Stimulated activated naive CD4-positive, alpha-beta T cell (primary cell): ENCODE results near the gene EPN2.
"Not testable (repeated sequence)": the region's sequence is repeated elsewhere in the genome, so short reads cannot be mapped to it uniquely, and the experiment has no call there.

Experiments
- DNase-seq, 6 experiments: peaks; one replicate each; lab custom pipeline; 2025; lab: John Stamatoyannopoulos, UW

The EPN2 gene

DNA sequence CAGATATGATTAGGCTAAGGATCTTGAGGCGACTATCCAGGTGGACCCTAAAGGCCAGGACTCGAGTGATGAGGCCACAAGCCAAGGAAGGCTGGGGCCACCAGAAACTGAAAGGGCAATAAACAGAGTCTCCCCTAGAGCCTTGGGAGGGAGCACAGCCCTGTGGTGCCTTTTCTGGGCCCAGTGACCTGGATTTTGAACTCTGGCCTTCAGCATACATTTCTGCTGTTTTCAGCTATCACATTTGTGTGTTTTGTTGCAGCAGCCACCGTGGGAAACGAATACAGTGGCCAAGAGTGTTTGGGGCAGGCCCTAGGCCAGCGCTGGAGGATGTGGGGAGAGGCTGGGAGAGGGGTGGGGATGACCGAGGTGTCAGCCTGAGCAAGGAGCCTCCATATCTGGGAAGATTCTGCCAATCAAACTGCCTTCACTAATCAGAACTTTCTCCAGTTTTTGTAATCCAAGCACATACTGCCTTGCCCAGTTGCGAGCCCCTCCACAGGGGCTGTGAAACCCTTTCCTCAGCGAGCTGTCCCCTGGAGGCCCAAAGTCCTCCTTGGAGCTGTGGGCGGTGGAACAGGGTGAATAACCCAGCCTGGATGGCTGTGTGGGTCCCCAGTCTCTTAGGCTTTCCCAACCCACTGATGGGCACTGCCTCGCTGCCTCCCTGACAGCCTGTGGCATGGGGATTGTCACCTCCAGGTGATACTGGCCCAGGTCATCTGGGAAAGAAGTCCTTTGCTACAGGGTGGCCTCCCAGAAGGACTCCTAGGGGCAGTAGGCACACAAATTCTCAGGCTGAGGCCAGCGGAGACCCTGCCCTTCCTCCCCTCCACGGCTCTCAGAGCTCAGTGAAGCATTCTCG, 108.6 kb downstream of the EPN2 start:
- DNase-seq = no peak

DNA sequence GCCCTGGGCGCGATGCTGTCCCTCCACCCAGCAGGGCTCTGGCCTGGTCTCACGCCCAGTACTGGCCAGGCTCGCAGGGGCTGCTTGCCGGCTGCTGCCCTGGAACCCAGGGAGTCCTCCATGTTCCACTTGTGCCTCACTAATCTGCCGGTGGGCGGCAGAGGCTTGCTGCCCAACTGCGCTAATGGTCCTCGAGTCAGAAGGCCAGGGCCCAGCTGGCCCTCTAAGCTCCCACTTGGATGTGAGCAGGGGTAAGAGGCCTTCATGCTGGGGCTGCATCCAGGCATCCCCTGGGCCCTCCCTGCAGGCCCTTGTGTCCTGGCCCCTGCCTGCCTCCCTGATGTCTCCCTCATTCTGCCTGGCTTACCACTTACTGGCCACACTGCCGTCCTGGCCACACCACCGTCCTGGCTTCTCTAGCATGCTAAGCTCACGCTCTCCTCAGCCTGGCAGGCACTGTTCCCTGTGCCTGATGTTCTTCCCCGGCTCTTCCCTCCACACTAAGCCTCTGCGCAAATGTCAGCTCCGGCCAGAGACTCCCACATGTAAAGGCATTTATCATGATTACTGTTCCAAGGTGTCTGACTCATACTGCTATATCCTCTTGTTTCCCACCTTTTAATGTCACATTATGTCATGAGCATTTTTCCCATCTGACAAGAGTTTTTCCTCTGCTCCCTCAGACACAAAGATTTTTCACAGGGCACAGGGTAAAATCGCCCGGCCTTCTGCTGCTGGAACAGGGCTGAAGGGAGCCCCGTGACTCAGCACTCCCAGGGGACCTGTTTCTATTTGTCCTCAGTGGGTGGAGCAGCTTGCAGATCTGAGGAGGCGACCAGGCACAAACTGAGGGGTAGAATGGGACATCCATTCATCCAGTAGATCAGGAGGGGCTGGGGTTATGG, 109.4 kb downstream of the EPN2 start:
- DNase-seq = no peak

DNA sequence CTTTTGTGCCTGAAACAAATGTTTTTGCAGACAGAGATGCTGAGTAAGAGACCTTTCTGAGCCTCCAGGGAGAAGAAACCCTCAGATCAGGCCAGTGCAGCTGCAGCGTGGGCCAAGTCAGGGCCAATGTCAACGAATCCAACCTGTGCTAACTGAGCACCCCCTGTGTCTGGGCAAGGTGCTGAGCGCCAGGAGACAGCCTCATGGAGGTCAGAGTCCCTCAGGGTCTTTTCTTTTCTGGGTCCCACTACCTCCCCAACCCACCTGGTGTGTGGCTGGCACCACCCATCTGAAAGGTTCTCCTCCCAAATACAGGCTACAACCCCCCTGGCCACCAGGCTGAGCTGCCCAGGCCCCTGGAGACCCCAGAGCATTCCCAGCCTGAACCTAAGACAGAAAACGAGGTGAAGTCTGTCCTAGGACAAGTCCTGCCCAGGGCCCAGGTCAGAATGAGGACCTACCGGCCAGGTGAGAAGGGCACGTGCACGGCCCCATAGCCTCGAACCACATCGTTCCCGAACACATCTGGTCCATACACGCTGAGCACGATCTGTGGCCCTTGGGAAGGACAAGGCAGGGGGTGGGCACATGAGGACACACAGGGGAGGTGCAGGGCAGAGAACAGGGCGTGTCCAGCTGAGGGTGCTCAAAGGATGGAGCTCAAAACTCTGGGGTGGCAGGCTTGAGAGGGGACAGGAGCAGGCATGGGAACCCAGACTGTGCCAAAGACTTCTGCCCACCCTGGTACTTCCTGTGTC, 110.3 kb downstream of the EPN2 start:
- DNase-seq = no peak

DNA sequence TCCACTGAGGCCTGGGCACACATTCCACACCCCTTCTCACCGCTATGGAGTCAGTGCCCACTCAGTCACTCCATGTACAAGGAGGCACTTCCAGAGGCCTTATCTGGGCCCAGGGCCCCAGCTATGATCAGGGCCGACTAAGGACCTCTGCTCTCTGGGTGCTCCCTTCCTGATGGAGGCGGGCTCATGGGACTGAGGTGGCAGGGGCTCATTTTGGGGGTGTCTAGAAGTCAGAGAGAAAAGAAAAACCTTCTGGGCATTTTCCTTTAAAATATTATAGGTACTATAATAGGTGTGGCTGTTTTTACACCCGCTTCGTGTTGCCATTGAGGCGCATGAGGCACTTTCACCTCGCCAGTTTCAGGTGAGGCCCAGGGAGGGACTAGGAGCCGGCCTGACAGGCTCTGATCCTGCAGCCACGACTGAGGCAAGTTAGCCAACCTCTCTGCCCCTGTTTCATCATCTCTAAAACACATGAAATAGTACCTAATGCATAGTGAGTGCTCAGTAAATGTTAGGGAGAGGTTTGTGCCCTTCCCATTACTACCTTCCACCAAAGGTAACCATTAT, 111.0 kb downstream of the EPN2 start:
- no peak for DNase-seq

DNA sequence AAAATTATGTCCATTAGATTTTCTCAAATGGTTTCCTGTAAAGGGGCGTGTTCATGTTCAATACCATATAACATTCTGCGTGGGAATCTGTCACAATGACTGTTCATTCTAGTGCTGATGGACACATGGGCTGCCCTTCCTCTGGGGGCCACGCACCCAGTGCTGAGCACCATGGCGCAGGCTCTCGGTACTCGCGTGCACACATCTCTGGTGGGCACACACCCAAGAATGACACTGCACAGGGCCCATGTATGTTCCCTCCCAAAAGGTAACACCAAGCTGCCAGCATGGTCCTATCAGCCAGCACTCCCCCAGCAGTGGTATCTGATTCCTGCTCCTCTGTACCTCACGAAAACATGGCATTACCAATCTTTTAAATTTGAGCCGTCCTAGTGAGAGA, 111.6 kb downstream of the EPN2 start:
- no peak for DNase-seq

DNA sequence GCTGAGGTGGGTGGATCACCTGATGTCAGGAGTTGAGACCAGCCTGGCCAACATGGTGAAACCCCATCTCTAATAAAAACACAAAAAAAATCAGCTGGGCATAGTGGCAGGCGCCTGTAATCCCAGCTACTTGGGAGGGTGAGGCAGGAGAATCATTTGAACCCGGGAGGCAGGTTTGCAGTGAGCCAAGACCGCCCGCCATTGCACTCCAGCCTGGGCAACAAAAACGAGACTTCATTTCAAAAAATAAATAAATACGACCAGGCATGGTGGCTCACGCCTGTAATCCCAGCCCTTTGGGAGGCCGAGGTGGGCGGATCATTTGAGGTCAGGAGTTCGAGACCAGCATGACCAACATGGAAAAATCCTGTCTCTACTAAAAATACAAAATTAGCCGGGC, 116.2 kb downstream of the EPN2 start:
- not testable (repeated sequence) for DNase-seq

DNA sequence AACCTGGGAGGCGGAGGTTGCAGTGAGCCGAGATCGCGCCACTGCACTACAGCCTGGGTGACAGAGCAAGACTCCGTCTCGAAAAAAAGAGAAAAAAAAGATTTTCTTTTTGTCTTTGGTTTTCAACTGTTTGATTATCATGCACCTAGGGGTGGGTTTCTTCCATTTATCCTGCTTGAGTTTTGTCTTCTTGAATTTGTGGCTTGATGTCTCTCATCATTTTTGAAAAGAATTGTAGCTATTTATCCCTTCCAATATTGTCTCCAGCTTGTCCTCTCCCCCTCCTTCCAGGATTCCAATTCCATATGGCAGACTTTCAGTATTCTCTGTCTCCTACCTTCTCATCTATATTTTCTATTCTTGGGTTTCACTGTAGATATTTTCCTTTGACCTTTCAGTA, 117.6 kb downstream of the EPN2 start:
- DNase-seq = no peak

DNA sequence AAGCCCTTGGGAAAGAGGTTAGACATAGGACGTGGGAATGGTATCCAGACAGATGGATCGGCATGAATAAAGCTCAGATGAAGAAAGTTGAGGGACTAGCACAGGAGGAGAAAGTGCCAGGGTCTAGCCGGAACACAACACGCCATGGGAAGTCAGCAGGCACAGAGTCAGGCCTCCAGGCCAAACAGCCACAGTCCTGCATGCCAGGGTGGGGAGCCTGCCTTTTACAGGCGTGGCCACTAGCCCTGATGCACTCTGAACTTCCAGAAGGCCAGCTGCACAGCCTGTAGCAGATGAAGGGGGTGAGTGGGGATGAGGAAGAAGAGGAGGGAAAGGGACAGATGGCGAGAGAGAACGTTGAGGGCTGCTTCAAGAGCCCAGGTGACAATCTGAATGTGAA, 120.2 kb downstream of the EPN2 start:
- no peak for DNase-seq

DNA sequence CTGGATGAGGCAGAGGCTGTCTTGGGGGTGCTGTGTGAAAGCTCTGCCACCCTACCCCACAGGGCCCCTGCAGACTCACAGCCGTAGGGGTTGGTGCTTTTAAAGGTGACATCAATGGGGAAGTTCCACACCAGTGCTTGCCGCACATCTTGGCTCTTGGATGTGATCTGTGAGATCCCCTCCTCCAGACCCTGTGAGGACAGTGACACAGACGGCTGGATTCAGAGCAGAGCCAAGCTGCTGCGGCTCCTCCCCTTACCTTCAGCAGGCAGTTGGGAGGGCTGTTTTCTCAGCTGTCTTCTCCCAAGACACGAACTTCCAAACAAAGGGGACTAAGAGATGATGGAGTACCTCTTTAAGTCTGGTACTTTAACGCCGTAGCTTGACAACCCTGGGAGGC, 120.6 kb downstream of the EPN2 start:
- DNase-seq = no peak

DNA sequence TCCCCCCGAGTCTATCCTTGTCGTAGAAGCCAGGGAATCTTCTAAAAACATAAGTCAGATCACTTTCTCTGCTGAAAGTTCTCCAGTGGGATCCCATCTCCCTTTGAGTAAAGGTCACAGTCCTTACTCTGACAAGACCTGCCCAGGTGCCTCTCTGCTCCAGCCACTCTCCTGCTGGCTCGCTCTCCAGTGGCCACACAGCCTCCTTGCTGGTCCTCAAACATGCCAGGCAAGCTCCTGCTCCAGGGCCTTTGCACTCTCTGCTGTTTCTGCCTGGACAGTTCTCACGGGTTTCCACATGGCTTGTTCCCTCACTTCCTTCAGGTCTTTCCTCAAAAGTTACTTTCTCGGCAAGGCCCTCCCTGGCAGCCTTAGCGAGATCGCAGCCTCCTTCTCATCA, 122.0 kb downstream of the EPN2 start:
- no peak for DNase-seq

DNA sequence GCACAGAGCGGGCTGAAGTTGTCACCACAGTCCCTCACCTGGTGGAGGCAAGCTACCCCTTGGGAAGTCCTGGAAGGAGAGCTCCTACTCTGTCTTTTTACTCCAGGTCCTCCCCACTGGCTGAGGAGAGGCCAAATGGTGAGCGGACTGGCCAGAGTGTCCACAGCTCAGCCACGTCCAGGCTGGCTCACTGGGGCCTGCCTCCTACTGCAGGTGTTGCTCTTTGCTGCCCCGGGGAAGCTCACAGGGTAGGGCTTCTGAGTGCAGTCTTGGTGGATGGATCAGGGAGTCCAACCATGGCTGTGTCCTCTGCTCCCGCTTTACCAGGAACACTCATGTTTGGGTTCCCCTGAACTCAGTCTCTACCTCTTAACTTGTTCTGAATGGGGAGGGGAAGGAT, 122.7 kb downstream of the EPN2 start:
- no peak for DNase-seq

DNA sequence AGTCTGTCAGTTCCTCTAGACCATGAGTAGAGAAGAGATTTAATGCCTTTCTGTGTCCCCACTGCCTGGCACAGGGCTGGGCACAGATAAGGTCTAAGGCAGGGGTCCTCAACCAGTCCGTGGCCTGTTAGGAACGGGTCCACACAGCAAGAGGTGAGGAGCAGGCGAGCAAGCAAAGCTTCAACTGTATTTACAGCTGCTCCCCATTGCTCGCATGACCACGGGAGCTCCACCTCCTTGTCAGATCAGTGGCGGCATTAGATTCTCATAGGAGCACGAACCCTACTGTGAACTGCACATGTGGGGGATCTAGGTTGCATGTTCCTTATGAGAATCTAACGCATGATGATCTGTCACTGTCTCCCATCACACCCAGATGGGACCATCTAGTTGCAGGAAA, 123.6 kb downstream of the EPN2 start:
- no peak for DNase-seq

DNA sequence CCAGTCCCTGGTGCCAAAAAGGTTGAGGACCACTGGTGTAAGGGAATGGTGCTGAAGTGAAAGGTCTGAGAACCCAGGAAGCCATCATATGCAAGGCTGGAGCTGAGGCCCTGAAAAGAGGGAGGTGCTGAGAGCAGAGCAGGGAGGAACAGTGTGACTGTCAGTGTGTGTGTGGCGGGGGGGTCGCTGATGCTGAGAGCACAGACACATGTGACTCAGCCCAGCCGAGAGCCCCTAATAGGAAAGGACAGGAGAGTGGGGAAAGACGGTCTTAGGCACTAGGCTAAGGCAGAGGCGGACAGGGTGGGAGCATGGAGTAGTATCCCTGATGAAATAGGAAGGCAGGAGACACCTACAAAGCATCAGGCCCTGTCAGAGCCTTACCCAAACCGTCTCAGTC, 124.2 kb downstream of the EPN2 start:
- DNase-seq = no peak

DNA sequence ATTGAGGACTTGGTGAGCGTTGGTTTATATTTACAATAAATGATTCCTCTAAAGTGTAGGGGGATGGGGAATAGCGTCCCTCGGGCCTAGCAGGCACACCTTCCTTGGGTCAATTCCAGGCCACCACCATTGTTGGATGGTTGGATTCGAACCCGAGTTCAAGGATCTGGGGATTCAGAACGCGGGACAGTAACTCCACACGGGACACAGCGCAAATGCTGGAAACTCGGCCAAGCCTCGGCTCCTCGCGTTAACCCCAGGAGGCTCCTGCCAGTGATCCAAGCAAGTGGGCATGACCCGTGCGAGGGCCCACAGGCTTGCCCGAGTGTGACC, 124.7 kb downstream of the EPN2 start:
- DNase-seq = no peak

DNA sequence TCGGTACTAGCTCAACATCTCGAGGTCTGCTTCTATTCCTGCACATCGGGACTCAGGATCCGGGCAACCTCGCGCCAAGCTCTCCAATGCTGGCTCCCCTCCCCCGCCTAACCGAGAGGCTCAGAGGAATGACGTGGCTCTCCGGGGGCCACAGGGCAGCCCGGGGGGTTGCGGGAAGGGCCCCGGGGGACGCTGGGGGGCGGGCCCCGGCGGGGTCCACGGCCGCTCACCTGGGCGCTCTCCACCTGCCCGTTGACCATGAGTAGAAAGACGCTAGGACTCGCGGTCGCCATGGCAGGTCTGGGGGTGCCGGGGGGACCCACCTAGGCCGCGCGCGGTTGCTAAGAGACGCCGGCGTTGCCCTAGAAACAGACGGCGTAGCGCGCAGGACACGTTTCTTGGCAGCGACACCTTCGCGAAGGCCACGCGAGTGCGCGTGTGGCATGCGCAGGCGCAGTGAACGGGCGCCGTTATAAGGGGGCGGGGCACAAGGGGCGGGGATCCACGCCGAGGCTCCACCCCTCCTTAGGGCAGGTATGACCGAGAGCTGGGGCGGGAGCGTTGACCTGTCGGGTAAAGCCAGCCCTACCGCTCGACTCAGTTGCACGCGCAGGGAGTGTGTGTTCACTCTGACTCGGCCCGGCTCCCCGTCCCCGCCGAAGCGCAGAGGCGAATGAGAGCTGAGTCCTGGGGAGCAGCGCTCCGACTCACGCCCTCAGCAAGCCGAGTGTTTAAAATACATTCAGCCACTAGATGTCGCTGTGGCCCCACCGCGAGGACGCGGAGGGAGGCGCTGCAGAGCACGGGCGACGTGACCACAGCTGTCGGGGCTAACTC, 125.3 kb downstream of the EPN2 start, which contains the start of gene B9D1:
Gene B9D1, minus strand, starts transcription at position 447 of the 837 bp plus-strand sequence. Its CDS starts 154 bp downstream, at position 293.
- DNase-seq = peak; percentile 93 to 100 (median 95)

DNA sequence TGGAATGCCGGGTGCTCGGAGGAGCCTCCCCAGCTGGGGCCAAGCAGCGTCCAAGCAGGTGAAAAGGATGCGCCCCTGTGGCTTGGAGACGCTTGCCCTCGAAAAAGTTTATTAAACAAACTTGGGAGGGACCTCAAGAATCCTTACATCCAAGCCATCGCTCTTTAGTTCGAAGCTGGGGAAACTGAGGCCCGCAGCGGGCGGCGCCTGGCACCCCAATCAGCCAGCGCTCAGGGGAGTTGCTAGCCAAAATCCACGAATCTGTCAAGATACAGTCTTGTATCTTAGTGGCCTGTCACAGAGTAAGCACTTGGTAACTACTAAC, 125.9 kb downstream of the EPN2 start:
- no peak for DNase-seq

DNA sequence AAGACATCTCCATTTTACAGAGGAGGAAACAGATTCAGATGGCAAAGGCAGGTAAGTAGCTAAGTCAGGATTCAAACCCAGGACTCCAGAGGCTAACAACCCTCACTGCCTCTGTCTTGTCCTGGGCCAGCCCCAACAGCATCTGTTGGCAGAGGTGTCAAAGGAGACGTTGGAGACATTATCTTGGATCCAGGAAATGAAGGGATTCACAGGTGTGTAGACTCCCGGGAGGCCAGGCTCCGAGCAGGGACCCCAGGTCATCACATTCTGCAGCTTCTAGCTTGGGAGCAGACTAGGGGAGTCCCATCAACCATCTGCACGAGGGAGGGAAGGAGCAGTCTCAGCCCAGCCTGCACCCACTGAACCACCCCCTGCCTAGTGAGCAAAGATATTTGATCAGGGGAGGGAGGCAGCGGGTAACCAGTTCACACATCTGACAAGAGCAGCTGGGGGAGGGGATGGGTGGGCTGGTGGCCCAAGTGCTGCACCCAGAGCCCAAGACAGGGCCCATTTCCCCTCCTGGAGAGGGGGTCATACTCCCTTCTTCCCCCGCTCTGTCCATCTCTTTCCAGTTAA, 126.4 kb downstream of the EPN2 start:
- DNase-seq = no peak

DNA sequence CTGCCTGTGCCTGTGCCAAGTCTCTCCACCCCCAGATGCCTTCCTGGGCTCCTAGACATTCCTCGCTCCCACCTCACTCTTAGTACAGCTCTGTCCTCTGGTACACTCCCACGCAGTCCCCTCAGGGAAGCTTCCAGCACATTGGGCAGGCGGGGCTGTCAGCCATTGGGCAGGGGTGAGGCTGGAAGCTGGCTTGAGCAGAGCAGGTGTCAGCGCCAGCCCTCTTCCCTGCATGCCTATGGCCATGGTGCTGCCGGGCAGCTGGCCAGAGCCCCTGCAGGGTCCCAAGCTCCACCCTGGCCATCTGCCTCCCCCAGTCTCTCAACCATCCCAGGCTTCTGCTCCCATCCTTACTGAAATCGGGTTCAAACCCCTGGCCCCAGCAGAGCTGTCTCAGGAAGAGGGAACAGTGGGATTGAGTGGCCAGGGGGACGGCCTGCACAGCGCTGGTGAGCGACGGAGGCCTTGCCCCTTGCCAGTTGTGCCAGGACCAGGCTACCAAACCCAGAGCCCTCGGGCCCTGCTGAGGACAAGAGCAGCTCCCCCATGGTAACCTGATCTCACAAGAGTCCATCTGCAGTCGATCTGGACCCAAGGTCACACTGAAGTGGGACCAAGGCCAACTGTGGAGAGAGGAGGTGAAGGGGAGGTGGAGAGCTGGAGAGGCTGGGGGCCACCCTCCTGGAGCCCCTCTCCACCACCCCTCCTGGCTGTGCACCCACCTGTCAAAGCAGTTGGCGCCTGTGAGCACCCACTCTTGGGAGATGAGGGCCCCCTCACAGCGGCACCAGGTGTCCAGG, 127.7 kb downstream of the EPN2 start:
- DNase-seq = no peak

DNA sequence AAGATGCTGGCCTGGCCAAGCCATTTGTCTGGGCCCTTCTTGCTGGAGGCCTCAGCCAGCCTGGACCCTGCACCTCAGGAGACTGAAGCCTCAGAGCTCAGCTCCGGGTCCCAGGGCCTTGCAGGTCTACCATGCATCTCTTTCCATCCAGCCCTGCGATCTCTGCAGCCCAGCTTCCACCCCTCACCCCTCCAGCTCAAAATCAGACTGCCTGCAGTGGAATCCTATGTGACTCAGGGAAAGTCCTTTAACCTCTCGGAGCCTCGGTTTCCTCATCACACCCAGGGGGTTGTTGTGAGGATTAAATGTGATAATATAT, 128.3 kb downstream of the EPN2 start:
- DNase-seq = no peak
